DMS 273 treated with DMSO at 0.1 percent for 48 hours (cell line): ENCODE data around the gene NFKBIL1.
A peak's percentile ranks its signal among the peaks of the same experiment; 100 is the strongest.

Experiments
- DNase-seq: peaks from one replicate; lab custom pipeline; 2025; lab: John Stamatoyannopoulos, UW

Gene NFKBIL1

GRCh38 chr6:31534521-31535040, 12.8 kb upstream of the NFKBIL1 start:
- no peak for DNase-seq

GRCh38 chr6:31535538-31536324, 11.7 kb upstream of the NFKBIL1 start:
- DNase-seq = no peak

GRCh38 chr6:31538805-31539400, 8.5 kb upstream of the NFKBIL1 start:
- no peak for DNase-seq

- DNase-seq = no peak
These were observed 6.8 kb upstream of the NFKBIL1 start for GRCh38 chr6:31540640-31541039.

GRCh38 chr6:31541059-31541657, 6.2 kb upstream of the NFKBIL1 start:
- DNase-seq = peak; percentile 8

- DNase-seq = peak; percentile 89
These were observed 5.5 kb upstream of the NFKBIL1 start, which contains the start of gene DDX39B for GRCh38 chr6:31541658-31542521. Gene DDX39B (minus strand): TSS chr6:31542003. CDS start chr6:31540532, 1,471 bp downstream.

GRCh38 chr6:31543639-31544038, 3.8 kb upstream of the NFKBIL1 start:
- DNase-seq = no peak

- no peak for DNase-seq
These were observed 2.7 kb upstream of the NFKBIL1 start for GRCh38 chr6:31544676-31545075.

- no peak for DNase-seq
These were observed 2.1 kb upstream of the NFKBIL1 start for GRCh38 chr6:31545291-31545690.

GRCh38 chr6:31546339-31546957, 960 bp upstream of the NFKBIL1 start, which contains the start of gene ATP6V1G2:
Gene ATP6V1G2 (minus strand): TSS chr6:31546608. CDS start chr6:31546559, 49 bp downstream.
- DNase-seq = peak; percentile 81

GRCh38 chr6:31547727-31548543, 527 bp downstream of the NFKBIL1 start:
- DNase-seq = no peak

- DNase-seq = no peak
These were observed 1.1 kb downstream of the NFKBIL1 start for GRCh38 chr6:31548544-31548873.

GRCh38 chr6:31551371-31551770, 4.0 kb downstream of the NFKBIL1 start:
- DNase-seq = peak; percentile 11

- DNase-seq = no peak
These were observed 8.9 kb downstream of the NFKBIL1 start for GRCh38 chr6:31556307-31556706.

GRCh38 chr6:31557443-31558317, 10.3 kb downstream of the NFKBIL1 start:
- DNase-seq = no peak

GRCh38 chr6:31558318-31558625, 10.9 kb downstream of the NFKBIL1 start:
- DNase-seq = no peak

GRCh38 chr6:31558631-31559500, 11.5 kb downstream of the NFKBIL1 start:
- DNase-seq = no peak

GRCh38 chr6:31559606-31559957, 12.2 kb downstream of the NFKBIL1 start:
- no peak for DNase-seq
